HG02610 (cell line): Measurements from ENCODE around the gene RSAD1.

Experiments
- ATAC-seq: cut with Tn5 transposase; IDR thresholded peaks from one replicate; pipeline ENCODE4 v1.9.1; 2021; ENCODE audit warnings: mild to moderate bottlenecking, moderate library complexity; ENCODE audit not compliant: unreplicated experiment

Gene RSAD1

DNA sequence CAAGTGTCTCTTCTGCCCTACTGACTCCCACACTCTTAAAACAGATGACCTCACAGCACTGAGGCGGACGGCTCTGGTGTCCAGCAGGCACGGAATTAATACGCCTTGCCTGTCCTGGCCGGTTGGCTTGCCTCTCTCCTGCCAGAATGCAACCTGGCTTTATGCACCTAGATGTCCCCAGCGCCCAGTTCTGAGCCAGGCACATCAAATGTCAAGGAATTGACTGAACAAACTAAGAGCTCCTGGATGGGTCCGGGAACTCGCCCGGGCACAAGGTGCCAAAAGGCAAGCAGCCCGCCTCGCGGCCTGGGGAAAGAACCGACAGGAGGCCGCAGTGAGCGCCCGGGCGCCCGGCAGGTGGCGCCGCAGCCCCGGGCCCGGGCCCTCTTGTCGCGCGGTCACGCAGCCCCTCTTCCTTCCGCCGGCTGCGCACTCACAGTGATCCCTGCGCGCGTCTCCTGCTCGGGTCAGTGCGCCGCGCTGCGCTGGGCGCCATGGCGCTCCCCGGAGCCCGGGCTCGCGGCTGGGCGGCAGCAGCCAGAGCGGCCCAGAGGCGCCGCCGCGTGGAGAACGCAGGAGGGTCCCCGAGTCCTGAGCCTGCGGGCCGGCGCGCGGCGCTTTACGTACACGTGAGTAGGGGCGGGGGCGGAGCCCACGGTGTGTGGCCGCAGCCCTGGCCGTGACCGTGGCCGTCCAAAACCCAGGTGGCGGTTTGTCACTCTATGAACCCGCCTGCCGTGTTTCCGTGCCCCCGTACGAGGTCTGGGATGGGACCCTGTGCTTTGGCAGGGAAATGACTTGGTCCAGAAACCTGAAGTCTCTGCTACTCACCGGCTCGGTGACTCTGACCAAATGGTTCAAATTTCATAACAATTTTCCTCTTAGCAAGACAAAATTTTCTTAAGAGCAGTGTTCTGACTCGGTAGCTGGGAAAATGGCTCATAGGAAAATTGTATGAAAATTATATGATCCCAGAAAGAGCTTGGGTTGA, at the start of gene RSAD1:
Gene RSAD1 (plus strand): TSS at position 470 of the 991 bp plus-strand sequence. CDS start 25 bp downstream, at position 495.
- ATAC-seq: peak; percentile 91

DNA sequence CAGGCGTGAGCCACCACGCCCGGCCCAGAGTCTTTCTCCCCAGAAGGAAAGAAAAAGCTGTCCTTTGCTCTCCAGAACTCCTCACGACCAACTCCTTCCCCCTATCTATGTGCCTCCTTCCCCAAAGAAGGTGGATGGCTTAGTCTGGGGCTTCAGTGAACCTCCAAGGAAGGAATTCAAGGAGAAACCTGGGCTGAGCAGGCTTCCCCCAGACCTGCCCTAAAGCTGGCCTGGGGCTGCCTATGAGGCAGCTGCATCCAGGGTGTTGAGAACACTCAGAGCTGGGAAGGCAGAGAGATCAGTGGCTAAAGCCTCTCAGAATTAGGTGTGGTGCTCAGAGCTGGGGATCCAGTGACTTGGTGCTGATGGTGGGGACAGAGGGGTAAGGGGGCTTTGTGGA, 48.9 kb upstream of the RSAD1 start:
- no peak for ATAC-seq

DNA sequence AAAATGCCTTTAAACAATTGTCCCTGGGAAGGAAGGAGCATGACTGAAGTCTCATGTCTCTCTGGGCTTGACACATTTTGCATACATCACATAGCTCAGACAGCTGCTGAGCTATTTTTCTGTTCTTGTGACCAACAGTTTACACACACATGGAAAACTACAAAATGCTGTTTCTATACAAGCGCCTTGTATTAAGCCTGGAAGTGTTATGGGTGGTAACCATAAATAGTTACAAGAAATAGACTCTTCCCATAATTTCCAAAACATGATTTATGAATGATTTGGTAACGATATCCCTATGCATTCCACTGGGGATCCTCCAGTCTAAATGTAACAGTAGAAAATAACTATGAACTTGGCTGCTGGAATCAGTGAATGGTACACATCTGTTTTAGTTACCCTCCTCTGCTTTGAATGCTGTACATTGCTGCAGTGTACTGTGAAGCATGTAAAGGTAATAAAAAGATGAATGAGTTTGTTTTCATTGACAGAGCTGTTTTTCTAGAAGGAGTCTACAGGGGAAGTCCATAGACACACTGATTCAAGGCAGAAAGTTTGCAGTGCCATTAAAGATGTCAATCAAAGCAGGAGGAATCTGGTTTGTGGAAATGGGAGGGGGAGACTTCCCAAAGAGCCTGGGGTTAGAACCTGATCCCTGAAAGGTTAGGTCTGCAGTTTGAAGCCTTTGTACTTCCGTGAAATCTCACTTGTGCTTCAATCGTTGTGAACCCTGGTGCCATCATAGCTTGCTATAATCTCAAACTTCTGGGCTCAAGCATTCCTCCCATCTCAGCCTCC, 47.6 kb upstream of the RSAD1 start:
- no peak for ATAC-seq

DNA sequence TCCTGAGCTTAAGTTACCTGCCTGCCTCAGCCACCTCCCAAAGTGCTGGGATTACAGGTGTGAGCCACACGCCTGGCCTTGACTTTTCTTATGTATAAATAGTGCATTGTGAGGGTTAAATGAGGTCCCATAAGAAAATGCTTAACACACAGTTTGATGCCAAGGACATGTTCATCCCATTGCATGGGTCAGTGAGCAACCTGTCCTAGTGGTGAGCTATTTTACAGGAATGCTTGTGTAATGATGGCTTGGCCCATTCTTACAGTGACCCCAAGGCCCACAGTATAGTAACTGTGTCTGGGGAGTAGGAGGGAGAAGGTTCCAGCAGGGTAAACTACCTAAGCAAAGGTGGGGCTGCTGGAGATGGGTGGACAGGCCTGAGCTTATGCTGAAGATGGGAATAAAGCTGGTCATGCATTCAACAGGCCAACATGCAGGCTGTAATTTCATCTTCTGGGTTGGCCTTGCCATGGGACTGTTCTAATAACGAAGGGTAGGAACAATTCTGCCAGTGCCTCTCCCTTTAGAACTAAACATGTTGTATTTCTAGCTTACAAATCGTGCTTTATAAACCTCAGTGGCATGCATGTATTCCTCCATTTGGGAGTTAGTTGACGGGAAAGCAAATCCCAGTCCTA, 46.4 kb upstream of the RSAD1 start:
- no peak for ATAC-seq

DNA sequence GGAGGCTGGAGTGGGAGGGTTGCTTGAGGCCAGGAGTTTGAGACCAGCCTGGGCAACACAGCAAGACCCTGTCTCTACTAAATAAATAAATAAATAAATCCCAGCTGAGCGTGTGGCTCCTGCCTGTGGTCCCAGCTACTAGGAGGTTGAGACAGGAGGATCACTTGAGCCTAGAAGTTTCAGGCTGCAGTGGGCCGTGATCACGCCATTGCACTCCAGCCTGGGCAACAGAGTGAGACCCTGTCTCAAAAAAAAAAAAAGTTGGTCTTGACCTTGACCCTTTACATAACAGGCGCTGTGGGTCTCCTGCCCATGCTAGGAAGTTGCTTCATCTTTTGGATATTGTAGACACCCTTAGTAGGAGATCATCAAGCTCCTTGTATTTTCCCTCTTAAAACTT, 41.3 kb upstream of the RSAD1 start:
- ATAC-seq: no peak

DNA sequence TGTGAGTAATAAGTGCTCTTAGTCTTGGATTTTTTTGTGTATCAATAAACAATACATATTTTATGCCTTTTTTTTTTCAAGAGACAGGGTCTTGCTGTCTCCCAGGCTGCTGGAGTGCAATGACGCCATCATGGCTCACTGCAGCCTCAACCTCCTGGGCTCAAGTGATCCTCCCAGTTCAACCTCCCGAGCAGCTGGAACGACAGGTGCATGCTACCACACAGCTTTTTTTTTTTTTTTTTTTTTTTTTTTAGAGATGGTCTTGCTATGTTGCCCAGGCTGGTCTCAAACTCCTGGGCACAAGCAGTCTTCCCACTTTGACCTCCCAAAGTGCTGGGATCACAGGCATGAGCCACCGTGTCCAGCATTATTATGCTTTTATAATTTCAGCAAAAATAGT, 39.7 kb upstream of the RSAD1 start:
- no peak for ATAC-seq

DNA sequence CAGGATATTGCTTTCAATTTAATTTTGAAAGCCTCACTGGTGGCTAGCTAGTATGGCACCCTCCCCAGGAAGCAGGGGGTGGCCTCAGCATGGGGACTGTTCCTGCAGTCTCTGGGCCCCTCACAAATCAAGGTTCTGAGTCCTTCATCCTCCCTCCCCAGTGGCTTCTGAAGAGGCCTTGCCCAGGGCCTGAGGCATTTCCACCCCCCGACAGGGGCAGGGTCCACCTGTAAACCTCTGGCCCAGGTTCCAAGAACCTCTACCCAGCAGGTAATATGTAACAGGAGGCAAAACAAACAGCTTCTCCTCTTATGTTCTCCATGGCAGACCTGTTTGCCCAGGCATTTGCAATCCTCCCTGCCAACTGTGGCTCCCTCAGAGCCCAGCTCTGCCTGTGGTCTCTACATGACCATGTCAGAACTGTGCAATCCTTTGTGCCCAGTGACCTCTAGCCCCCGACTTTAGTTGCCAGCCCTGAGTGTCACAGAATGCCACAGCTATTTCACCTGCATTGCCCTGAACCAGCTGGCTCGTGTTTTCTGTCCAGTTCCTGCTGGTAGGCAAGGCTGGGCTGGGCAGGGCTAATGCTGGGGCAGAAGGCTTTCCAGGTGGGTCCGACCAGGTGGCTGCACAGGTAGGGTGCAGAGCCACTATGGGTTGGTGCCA, 38.4 kb upstream of the RSAD1 start:
- ATAC-seq: no peak

DNA sequence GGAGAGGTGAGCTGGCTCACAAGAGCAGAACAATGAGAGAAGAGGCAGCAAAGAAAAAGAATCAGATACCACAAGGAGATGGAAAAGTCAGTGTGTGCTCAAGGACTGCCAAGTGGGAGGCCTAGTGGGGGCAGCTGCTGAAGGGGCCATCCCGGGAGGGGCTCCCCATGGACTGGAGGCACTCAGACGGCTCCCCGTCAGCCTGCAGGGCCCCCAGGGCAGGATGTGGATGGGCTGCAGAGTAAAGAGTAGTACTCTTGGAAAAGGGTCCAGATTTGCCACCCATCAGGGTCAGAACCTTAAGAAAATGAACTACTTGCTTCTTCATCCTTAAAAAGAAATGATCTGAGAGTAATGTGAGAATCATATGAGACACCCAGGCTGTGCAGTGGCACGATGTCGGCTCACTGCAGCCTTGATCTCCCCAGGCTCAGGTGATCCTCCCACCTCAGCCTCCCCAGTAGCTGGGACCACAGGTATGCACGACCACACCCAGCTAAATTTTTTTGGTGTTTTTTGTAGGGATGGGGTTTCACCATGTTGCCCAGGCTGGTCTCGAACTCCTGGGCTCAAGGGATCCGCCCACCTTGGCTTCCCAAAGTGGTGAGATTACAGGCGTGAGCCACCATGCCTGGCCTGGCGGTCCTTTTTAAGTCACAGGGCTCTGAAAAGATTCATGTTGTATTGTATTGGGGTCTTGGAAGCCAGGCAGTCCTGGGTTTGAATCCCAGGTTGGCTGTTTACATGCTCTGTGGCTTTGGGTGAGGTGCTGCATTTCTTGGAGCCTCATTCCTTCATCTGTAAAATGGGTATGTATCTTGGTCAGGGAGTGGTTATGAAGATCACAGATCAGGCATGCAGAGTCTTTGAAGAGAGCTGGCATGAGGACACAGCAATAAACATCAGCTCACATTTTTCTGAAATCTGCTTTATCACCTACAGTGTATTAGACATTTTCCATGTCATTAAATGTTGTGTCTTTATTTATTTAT, 37.5 kb upstream of the RSAD1 start:
- no peak for ATAC-seq

DNA sequence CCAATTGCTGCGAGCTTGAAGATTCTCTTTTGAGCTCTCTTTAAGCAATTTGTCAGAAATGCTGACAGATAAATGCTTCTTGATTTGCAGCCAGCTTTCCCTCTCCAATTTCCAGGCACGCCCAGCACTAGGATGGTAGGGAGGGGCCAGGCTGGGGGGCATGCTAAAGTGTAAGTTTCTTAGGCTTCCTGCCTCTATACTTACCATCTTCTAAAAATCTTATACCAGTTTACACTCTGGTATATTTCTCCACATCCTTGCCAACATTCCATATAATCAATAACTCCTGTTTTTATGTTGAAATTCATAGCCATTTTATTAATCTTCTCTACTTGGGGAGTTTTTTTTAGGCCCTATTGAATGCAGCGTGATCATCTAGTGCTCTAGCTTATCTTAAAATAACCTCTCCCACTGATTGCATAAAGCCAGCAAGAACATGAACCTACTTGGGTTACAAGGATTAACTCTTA, 35.1 kb upstream of the RSAD1 start:
- ATAC-seq: no peak

DNA sequence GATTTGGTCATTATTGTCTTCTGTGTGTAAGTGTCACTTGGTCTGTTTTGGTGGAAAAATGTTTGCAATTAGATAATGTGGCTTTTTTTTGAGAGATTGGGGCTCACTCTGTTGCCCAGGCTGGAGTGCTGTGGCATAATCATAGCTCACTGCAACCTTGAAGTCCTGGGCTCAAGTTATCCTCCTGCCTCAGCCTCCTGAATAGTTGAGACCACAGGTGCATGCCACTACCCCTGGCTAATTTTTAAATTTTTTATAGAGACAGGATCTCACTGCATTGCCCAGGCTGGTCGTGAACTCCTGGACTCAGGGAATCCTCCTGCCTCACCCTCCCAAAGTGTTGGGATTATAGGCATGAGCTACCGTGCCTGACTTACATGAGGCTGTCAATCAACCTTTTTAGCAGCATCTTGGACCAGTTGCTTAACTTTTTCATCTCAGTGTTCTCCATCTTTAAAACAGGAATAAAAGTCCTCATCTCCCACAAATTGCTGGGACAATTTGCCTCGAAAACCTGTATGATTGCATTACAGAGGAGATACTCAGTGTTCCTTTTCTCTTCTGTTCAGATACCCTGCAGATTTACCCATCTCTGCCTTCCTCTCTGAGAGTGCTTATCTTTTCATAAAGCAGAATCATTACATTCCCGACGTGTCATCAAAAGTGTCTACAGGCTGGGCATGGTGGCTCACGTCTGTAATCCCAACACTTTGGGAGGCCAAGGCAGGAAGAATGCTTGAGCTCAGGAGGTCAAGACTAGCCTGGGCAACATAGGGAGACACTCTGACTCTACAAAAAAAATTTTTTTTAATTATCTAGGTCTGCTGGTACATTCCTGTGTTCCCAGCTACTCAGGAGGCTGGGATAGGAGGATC, 33.6 kb upstream of the RSAD1 start:
- ATAC-seq: no peak

DNA sequence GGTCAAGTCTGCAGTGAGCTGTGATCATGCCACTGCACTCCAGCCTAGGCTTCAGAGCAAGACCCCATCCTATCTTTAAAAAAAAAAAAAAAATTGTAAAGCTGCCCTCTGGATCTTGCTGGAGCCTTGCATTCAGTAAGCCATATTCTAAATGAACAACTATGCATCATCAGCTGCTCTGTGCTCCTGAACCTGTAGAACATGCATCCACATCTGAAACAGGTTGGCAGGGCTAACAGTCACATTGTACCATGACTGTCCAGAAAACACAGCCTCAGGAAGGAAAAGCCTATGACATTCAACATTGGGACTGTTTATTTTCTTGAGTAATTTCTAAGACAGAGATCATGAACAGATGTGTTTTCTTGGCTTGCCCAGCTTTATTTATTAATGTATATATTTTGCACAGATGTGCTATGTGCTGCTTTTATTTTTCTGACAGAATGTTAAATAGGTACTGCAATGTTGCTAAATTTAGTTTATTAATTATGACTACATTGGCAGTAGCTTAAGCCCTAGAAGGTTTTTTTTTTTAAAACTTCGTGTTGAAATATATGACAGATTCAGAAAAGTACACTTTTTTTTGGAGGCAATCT, 32.8 kb upstream of the RSAD1 start:
- no peak for ATAC-seq

DNA sequence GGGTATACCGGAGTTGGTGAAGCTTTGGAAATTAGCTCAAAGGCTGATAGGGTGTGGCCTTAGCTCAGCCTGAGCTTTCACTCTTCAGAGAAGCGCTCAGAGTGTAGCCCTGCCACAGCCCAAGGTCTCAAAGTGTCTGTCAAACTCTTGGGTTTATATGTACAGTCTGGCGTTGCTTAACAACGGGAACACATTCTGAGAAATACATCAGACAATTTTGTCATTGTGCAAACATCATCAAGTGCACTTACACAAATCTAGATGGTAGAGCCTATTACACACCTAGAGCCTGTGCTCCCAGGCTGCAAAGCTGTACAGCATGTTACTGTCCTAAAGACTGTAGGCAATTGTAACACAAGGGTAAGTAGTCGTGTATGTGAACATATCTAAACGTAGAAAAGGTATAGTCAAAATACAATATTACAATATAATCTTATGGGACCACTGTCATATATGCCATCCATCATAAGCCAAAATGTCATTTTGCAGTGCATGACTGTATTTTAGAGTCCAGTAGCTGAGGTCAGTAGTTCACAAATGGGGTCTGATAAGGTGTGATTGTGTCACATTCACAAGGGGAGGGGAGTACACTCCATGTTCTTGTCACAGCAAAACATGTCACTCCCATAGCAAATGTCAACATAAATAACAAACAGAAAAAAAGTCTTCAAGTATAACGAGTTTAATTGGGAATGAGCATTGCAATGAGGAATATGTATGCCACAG, 30.6 kb upstream of the RSAD1 start:
- no peak for ATAC-seq

DNA sequence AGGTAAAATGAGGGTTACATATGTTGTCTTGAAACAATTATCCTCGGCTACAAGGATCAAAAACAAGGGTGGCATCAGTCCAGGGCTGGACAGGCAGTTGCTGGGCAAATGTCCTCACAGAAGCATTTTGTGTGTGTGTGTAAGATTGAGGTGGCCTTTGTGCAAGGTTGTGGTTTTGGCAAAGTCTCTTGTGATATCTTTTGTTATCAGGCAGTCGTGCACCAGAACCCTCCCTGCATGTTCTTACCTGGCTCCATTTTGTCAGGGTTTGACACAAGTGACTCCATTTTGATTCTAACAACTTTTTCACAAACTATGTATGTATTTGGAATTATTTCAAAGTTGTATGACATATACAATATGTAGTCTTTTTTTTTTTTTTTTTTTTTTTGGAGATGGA, 30.0 kb upstream of the RSAD1 start:
- ATAC-seq: no peak

DNA sequence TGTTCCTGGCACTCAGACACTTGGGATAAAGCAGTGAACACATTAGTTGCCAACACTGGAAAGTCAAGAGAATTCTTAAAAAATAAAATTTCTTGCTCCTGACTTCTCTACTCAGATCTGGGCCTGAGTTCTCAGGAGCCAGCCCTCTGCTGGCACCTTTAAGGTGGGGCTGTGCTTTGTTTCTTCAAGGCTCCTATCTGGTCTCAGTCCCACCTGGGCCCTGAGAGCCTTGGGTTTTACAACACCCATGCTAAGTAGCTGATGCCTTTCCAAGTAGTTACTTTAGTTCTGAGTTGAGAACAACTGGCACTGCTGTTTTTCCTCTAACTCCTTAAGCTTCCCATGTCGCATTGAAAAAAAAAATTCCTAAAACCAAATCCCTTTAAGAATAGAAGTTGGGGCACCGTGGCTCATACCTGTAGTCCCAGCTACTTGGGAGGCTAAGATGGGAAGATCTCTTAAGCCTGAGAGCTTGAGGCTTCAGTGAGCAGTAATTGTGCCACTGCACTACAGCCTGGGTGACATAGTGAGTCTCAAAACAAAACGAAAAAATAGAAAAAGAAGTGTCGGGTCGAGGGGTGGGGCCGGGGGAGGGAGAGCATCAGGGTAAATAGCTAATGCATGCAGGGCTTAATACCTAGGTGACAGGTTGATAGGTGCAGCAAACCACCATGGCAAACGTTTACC, 26.6 kb upstream of the RSAD1 start:
- ATAC-seq: no peak

DNA sequence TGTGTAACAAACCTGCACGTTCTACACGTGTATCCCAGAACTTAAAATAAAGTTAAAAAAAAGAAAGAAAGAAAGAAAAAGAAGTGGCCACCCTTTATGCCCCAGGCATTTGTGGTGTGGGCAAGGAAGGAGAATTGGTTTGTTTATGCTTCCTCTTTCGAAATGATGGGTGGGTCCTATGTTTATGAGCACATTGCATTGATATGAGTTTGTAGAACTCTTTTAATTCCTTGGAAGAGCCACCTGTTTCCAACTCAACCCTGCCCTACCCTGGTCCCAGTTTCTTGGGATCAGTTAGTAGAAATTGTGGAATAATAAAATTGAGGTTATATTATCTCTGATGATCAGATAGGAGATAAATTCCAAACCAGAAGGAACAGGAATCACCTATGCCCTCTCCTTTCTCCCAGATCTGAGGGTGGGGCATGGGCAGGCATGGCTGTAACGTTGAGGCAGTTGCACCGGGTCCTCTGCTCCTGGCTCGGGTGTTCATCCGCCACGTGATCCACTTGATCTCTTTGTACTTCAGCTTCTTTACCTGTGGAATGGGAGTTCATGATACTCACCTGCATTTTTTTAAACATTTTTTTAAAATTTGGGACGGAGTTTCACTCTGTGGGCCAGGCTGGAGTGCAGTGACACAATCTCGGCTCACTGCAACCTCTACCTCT, 25.9 kb upstream of the RSAD1 start:
- ATAC-seq: no peak

DNA sequence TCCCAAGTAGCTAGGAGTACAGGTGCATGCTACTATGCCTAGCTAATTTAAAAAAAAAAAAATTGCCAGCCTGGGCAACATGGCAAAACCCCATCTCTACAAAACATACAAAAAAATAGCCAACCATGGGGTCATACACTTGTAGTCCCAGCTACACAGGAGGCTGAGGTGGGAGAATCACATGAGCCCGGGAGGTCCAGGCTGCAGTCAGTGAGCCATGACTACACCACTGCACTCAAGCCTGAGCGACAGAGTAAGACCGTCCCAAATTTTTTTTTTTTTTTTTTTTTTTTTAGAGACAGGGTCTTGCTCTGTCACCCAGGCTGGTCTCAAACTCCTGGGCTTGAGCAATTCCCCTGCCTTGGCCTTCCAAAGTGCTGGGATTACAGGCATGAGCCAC, 24.8 kb upstream of the RSAD1 start:
- no peak for ATAC-seq
